Stimulated activated CD4-positive, alpha-beta T cell treated with anti-CD3 and anti-CD28 coated beads, Interleukin-4, amount 100 ng/mL, for 1 hour (primary cell): ENCODE measurements around the gene ARFGEF2.
"Not testable (repeated sequence)": the region's sequence is repeated elsewhere in the genome, so short reads cannot be mapped to it uniquely, and the experiment has no call there.

ENCODE experiments used
- DNase-seq: peaks from one replicate; pipeline ENCODE4 v3.0.0-alpha.2; 2020

ARFGEF2 gene

GRCh38 chr20:48921168-48921882, at the start of gene ARFGEF2:
Gene ARFGEF2 (plus strand): TSS chr20:48921711. CDS start chr20:48921890, 179 bp downstream.
- peak; percentile 93 for DNase-seq

GRCh38 chr20:48875233-48875913, 46.1 kb upstream of the ARFGEF2 start:
- no peak for DNase-seq

GRCh38 chr20:48875914-48876240, 45.6 kb upstream of the ARFGEF2 start:
- DNase-seq = no peak

- DNase-seq = no peak
Measured at GRCh38 chr20:48877304-48877703, 44.2 kb upstream of the ARFGEF2 start.

- no peak for DNase-seq
Measured at GRCh38 chr20:48878534-48879248, 42.8 kb upstream of the ARFGEF2 start.

GRCh38 chr20:48879612-48880245, 41.8 kb upstream of the ARFGEF2 start:
- no peak for DNase-seq

GRCh38 chr20:48880331-48880730, 41.2 kb upstream of the ARFGEF2 start:
- no peak for DNase-seq

GRCh38 chr20:48880981-48881657, 40.4 kb upstream of the ARFGEF2 start:
- no peak for DNase-seq

GRCh38 chr20:48885237-48885636, 36.3 kb upstream of the ARFGEF2 start:
- no peak for DNase-seq

- DNase-seq = no peak
Measured at GRCh38 chr20:48886194-48886593, 35.3 kb upstream of the ARFGEF2 start.

GRCh38 chr20:48886811-48887210, 34.7 kb upstream of the ARFGEF2 start:
- no peak for DNase-seq

- DNase-seq = not testable (repeated sequence)
Measured at GRCh38 chr20:48888517-48888916, 33.0 kb upstream of the ARFGEF2 start.

GRCh38 chr20:48889140-48889790, 32.2 kb upstream of the ARFGEF2 start:
- no peak for DNase-seq

- DNase-seq = no peak
Measured at GRCh38 chr20:48891235-48892048, 30.1 kb upstream of the ARFGEF2 start.

GRCh38 chr20:48892049-48892470, 29.5 kb upstream of the ARFGEF2 start:
- DNase-seq = no peak

GRCh38 chr20:48892891-48893290, 28.6 kb upstream of the ARFGEF2 start:
- no peak for DNase-seq

- no peak for DNase-seq
Measured at GRCh38 chr20:48893374-48893773, 28.1 kb upstream of the ARFGEF2 start.

GRCh38 chr20:48897305-48898010, 24.1 kb upstream of the ARFGEF2 start:
- no peak for DNase-seq

GRCh38 chr20:48898210-48898609, 23.3 kb upstream of the ARFGEF2 start:
- DNase-seq = no peak

GRCh38 chr20:48898896-48899530, 22.5 kb upstream of the ARFGEF2 start:
- DNase-seq = no peak
